Keratinocyte (primary cell): ENCODE measurements around the gene SF3B2. TPM values are rescaled to one million over a fixed set of nuclear protein-coding genes. Genes with fewer than 3 reads are reported as not detected.

ENCODE experiments used
- DNase-seq: peaks from one replicate; pipeline ENCODE4 v3.0.0-alpha.2; 2011; ENCODE audit warnings: low read depth, missing footprints, low spot score
- FAIRE-seq: peaks from 2 replicates; lab custom pipeline; 2011; peaks lifted over from hg19 to GRCh38; lab: Jason Lieb, UNC
- H2AFZ ChIP-seq: 2 replicates; pipeline ENCODE4 v1.6.0; 2012; ENCODE audit warnings: low read length, control low read depth, inconsistent platforms; ENCODE audit not compliant: control insufficient read depth
- H3K27ac ChIP-seq: 2 replicates; pipeline ENCODE4 v1.5.1; 2011; ENCODE audit warnings: low read length; ENCODE audit not compliant: control insufficient read depth, insufficient read depth
- H3K27me3 ChIP-seq: 3 replicates; pipeline ENCODE4 v1.6.0; 2011; ENCODE audit warnings: low read length; ENCODE audit not compliant: control insufficient read depth, insufficient read depth; ENCODE audit errors: extremely low read depth
- H3K36me3 ChIP-seq, 2 experiments: 2 replicates in 1 of 2; 3 replicates in 1 of 2; pipeline ENCODE4 v1.5.1; 2011; ENCODE audit warnings: low read length in 2 of 2, mild to moderate bottlenecking in 1 of 2; ENCODE audit not compliant: control insufficient read depth in 2 of 2, insufficient read depth in 2 of 2; ENCODE audit errors: extremely low read depth in 1 of 2
- H3K4me1 ChIP-seq: 3 replicates; pipeline ENCODE4 v1.5.1; 2011; ENCODE audit warnings: low read length; ENCODE audit not compliant: control insufficient read depth, insufficient read depth; ENCODE audit errors: extremely low read depth
- H3K4me2 ChIP-seq: 3 replicates; pipeline ENCODE4 v1.6.0; 2011; ENCODE audit warnings: low read depth, low read length; ENCODE audit not compliant: control insufficient read depth, insufficient read depth; ENCODE audit errors: extremely low read depth
- H3K4me3 ChIP-seq, 3 experiments: fragments of 200-600 bp in 1 of 3; sonication (generic) in 1 of 3; 2 replicates in 2 of 3; 3 replicates in 1 of 3; pipeline ENCODE4 v1.5.1; 2011 to 2016; ENCODE audit warnings: low read length in 3 of 3, mild to moderate bottlenecking in 3 of 3, control low read depth in 2 of 3, inconsistent platforms in 1 of 3, low read depth in 1 of 3, mixed read lengths in 1 of 3, mixed run types in 1 of 3, moderate library complexity in 1 of 3; ENCODE audit not compliant: control insufficient read depth in 2 of 3, insufficient read depth in 2 of 3; ENCODE audit errors: extremely low read depth in 1 of 3
- H3K79me2 ChIP-seq: 2 replicates; pipeline ENCODE4 v1.6.0; 2012; ENCODE audit warnings: low read length; ENCODE audit not compliant: control insufficient read depth, insufficient read depth
- H3K9ac ChIP-seq: 3 replicates; pipeline ENCODE4 v1.6.0; 2011; ENCODE audit warnings: low read length; ENCODE audit not compliant: control insufficient read depth, insufficient read depth; ENCODE audit errors: extremely low read depth
- H3K9me1 ChIP-seq: 3 replicates; pipeline ENCODE4 v1.6.0; 2011; ENCODE audit warnings: low read length; ENCODE audit not compliant: control insufficient read depth, insufficient read depth; ENCODE audit errors: extremely low read depth
- H3K9me3 ChIP-seq: 2 replicates; pipeline ENCODE4 v1.5.1; 2012; ENCODE audit warnings: low read depth, low read length; ENCODE audit not compliant: control insufficient read depth
- H4K20me1 ChIP-seq: 3 replicates; pipeline ENCODE4 v1.6.0; 2011; ENCODE audit warnings: low read length; ENCODE audit not compliant: control insufficient read depth, insufficient read depth; ENCODE audit errors: extremely low read depth
- EZH2 ChIP-seq: IDR thresholded peaks from one replicate; pipeline ENCODE4 v1.6.1; 2012; ENCODE audit warnings: inconsistent platforms, mild to moderate bottlenecking, low read length, moderate library complexity
- dilution Hi-C: fragments of 300-500 bp; cut with MboI; formaldehyde crosslinking; loops from one replicate; pipeline ENCODE4 v1.7.0; 2020; ENCODE audit warnings: low sequenced_read_pairs; ENCODE audit not compliant: extremely low pct_ligation_motif_present
- polyA plus RNA-seq, 5 experiments: library from polyadenylated mRNA; depleted of rRNA in 3 of 5; stranded (reverse) in 3 of 5; stranded (forward) in 1 of 5; unstranded in 1 of 5; fragments of >200 nt; gene quantifications; 1 replicate in 1 of 5; 2 replicates in 3 of 5; 3 replicates in 1 of 5; pipeline versions ENCODE4 v1.2.1 to v1.2.3, GENCODE V29; 2011 to 2012; ENCODE audit warnings: missing spikeins in 2 of 5, low read depth in 1 of 5, low replicate concordance in 1 of 5
- TF ChIP-seq, protein P1 (sequence below), 3 experiments: IDR thresholded peaks in 1 of 3; conservative IDR thresholded peaks in 1 of 3; optimal IDR thresholded peaks in 1 of 3; 2 replicates in 2 of 3; 3 replicates in 1 of 3; pipeline versions ENCODE3 to v1.5.1; 2011; ENCODE audit warnings: low read length in 3 of 3, mild to moderate bottlenecking in 3 of 3, moderate library complexity in 2 of 3, control low read depth in 1 of 3, inconsistent platforms in 1 of 3; ENCODE audit not compliant: insufficient read depth in 2 of 3; ENCODE audit errors: extremely low read depth in 1 of 3

SF3B2 gene
- polyA plus RNA-seq, 1 donor (not counting 4 experiments of a cell fraction or from before 2014, with no cell fraction given), result 73.0 TPM

DNA sequence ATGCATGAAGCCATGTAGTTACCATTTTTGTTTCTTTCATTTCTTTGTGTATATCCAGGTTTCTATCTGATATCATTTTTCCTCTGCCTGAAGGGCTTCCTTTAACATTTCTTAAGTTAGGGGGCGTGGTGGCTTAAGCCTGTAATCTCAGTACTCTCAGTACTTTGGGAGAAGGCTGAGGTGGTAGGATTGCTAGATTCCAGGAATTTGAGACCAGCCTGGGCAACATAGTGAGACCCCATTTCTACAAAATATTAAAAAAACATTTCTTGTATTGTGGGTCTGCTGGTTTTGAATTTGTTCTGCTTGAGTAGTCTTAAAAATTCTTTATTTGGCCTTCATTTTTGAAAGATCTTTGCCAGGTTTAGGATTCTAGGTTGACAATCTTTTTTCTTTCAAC is 12.4 kb downstream of the SF3B2 start:
- peaks cover 51 to 71% of the 10 kb centered on the region in 2 experiments for H3K36me3 ChIP-seq
- peaks cover 11% of the 10 kb centered on the region for H4K20me1 ChIP-seq
- no peak overlapping the region for H3K27ac ChIP-seq
- no peak overlapping the region for H3K4me3 ChIP-seq
- FAIRE-seq, result no peak
- dilution Hi-C loops, result no loop called here
- H3K27me3 ChIP-seq, result no peaks in the 10 kb centered on the region
- no peak overlapping the region for H2AFZ ChIP-seq
- H3K9ac ChIP-seq, result no peak overlapping the region
- H3K4me1 ChIP-seq, result peaks cover 23% of the 10 kb centered on the region
- peaks cover 15% of the 10 kb centered on the region for H3K79me2 ChIP-seq
- H3K9me1 ChIP-seq, result peaks cover 3% of the 10 kb centered on the region
- DNase-seq, result no peak
- no peaks in the 10 kb centered on the region for H3K9me3 ChIP-seq
- no peak overlapping the region for H3K4me2 ChIP-seq
- TF ChIP-seq, protein P1, sequence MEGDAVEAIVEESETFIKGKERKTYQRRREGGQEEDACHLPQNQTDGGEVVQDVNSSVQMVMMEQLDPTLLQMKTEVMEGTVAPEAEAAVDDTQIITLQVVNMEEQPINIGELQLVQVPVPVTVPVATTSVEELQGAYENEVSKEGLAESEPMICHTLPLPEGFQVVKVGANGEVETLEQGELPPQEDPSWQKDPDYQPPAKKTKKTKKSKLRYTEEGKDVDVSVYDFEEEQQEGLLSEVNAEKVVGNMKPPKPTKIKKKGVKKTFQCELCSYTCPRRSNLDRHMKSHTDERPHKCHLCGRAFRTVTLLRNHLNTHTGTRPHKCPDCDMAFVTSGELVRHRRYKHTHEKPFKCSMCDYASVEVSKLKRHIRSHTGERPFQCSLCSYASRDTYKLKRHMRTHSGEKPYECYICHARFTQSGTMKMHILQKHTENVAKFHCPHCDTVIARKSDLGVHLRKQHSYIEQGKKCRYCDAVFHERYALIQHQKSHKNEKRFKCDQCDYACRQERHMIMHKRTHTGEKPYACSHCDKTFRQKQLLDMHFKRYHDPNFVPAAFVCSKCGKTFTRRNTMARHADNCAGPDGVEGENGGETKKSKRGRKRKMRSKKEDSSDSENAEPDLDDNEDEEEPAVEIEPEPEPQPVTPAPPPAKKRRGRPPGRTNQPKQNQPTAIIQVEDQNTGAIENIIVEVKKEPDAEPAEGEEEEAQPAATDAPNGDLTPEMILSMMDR (optimal IDR thresholded peaks at IDR 0.05 in 1 of 3, IDR thresholded peaks at IDR 0.05 in 1 of 3, conservative IDR thresholded peaks at IDR 0.05 in 1 of 3; ENCODE audit: extremely low read depth in 1 of 3, insufficient read depth in 2 of 3, low read length in 3 of 3), result no peak
- no peak for TF ChIP-seq EZH2

DNA sequence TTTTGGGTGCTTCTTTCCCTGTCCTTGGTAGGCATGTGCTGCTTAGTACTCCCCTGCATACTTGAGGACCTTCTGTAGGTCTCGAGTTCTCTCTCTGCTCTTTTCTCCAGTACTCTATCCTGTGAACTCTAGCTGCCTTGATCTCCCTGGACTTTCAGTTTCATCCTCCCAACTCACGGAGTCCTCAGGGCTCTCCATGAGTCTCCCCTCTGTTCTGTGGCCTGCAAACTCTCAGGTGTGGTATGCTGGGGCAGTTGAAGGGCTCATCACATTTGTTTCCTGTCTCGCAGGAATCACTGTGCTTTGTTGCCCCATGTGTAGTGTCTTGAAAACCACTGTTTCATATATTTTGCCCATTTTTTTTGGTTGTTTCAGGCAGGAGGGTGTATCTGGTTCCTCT is 14.6 kb downstream of the SF3B2 start:
- Histone ChIP-seq H3K27me3 (no peaks in the 10 kb centered on the region), H3K9me1 (no peaks in the 10 kb centered on the region), H3K4me1 (peaks cover 18% of the 10 kb centered on the region), H3K4me3 (no peak overlapping the region), H2AFZ (no peak overlapping the region), H3K9me3 (no peaks in the 10 kb centered on the region), H3K27ac (no peak overlapping the region), H4K20me1 (peaks cover 11% of the 10 kb centered on the region), H3K79me2 (peaks cover 25% of the 10 kb centered on the region), H3K9ac (no peak overlapping the region), H3K36me3 (peaks cover 40 to 52% of the 10 kb centered on the region in 2 experiments), H3K4me2 (no peak overlapping the region)
- FAIRE-seq, result no peak
- DNase-seq, result no peak
- TF ChIP-seq, protein P1 (optimal IDR thresholded peaks at IDR 0.05 in 1 of 3, IDR thresholded peaks at IDR 0.05 in 1 of 3, conservative IDR thresholded peaks at IDR 0.05 in 1 of 3; ENCODE audit: extremely low read depth in 1 of 3, insufficient read depth in 2 of 3, low read length in 3 of 3), result no peak
- no peak for TF ChIP-seq EZH2
- dilution Hi-C loops, result no loop called here
